HG03097 (cell line): ENCODE measurements around the gene VAX1.
"Not testable (repeated sequence)": the region's sequence is repeated elsewhere in the genome, so short reads cannot be mapped to it uniquely, and the experiment has no call there.

Experiments used
- ATAC-seq: cut with Tn5 transposase; IDR thresholded peaks from one replicate; pipeline ENCODE4 v1.9.1; 2021; ENCODE audit not compliant: unreplicated experiment, low FRiP score

VAX1 gene

DNA sequence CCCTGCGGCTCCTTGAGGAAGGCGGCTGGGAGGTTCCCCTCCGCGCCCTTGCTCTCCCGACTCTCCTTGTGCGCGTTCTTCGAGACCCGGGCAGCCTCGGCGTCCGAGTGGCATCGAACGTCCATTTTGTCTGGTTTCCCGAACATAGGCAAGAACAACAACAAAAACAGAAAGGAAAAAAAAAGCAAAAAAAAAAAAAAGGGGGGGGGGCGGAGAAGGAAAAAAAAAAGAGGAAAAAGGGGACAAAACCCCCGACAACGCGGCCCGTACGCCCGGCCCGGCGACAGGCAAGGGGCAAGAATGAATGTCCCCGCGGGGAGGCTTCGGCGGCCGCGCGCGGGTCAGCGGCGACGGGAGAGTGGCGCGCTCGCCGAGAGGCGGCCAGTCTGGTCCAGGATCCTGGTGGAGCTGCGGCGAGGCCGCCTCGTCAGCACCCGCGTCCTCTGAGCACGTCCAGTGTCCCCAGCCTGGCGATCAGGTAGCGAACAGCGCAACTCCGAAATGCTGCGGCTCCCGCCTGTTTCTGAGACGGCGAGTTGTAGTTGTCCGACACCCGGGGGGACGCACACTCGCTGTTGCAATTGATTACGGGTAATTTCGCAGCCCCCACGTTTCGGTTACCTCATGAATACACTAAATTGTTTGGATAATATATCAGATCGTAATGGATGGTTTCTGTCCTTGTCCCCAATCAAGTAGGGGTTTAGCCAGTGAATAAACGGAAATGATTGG, at the start of gene VAX1:
TSS of gene VAX1 (minus strand) at position 360 of the 732 bp plus-strand sequence. CDS start at position 146, 214 bp downstream.
- ATAC-seq: no peak

GRCh38 chr10:117186832-117187615, 49.0 kb upstream of the VAX1 start:
- ATAC-seq: no peak

GRCh38 chr10:117185817-117186216, 47.7 kb upstream of the VAX1 start:
- not testable (repeated sequence) for ATAC-seq

- no peak for ATAC-seq
These were observed 46.8 kb upstream of the VAX1 start for GRCh38 chr10:117184821-117185220.

- ATAC-seq: no peak
These were observed 46.2 kb upstream of the VAX1 start for GRCh38 chr10:117184296-117184695.

GRCh38 chr10:117178190-117178589, 40.1 kb upstream of the VAX1 start:
- no peak for ATAC-seq

- peak; percentile 52 for ATAC-seq
These were observed 37.9 kb upstream of the VAX1 start for GRCh38 chr10:117175901-117176534.

- peak; percentile 31 for ATAC-seq
These were observed 37.3 kb upstream of the VAX1 start for GRCh38 chr10:117175215-117175900.

DNA sequence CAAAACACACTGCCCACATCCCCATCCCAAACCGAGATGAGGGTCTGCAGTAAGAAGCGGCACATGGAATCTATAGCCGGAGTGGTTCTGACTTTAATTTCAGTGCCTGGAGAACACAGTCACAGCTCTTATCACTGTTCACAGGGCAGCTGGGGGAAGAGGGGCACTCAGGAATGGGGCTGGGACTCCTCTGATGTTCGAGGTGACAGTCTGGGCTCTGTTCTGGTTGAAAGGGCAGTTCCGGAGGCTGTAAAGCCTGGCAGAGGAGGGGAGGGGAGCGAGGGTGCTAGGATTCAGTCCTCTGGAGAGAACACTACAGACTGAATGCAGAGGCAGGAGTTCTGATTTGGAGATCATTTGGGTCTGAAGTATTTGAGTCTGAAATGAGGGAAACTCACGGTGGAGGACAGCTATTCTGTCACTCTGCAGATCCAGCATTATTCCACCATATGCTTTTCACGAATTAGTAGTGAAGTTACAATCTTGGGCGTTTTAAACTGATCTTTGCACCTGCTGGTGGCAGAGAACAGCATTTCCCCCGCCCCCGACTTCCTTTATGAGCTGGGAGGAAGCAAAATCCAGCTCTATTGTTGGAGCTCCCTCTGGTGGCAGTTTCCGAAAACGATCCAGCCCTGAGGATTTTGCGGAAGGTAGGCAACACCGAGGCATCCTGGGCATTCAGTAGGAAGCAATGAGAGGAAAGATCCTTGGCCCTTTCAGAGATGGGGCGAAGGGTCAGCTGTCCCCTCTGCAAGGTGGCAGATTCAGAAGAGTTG, 36.6 kb upstream of the VAX1 start:
- peak; percentile 75 for ATAC-seq

DNA sequence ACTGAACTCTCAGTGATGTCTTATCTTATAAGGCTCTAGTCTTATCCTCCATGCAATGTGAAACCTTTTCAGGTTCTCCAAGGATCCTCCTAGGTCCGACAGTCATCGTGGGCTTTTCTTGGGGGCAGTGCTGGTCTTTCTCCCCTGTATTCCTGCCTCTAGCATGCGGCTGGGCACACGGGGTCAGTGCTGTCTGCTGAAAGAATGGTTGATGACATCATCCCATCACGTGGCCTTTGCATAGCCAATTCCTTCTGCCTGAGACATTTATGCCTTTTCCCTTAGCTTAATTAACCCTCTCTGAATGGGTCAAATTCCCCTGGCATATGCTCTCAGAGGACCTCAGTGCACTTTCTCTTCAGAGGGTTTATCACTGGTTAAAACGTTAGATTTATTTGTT, 32.2 kb upstream of the VAX1 start:
- ATAC-seq: no peak

DNA sequence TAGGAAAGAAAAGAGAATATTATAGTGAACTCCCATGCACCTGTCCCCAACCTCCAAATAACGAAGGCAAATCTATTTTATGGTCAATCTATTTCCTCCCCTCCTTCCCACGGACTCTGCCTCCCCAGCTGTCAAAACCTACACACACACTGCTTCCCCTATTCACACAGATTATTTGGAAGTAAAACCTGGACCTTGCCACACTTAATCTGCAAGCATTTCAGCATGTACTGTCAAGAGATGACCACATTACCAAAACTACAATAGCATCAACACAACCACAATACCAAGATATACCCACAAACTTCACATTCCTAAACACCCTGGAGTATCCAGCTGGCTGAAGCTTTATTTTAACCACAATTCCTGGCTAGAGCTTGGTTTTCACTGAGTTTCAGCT, 31.4 kb upstream of the VAX1 start:
- ATAC-seq: no peak

DNA sequence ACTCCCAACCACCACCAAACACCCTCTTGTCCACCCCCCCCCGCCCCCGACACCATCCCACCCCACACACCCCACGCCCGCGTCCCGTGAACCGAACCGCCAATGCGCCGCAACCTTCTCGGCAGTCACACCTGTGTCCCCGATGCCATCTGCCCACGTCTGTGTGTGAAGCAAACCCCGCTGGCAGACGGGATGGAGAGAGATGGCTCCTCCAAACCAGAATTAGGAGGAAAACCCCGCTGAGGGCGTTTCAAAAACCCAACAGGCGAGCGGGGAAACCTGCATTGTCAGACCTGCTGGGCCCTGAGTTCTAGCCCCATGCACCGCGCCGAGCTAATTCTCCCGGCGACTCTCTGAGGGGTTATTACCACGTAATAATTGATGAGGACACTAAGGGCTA, 30.7 kb upstream of the VAX1 start:
- no peak for ATAC-seq

GRCh38 chr10:117167789-117168674, 30.0 kb upstream of the VAX1 start:
- peak; percentile 88 for ATAC-seq

- no peak for ATAC-seq
These were observed 29.3 kb upstream of the VAX1 start for GRCh38 chr10:117167346-117167788.

GRCh38 chr10:117166418-117167345, 28.6 kb upstream of the VAX1 start:
- ATAC-seq: no peak

- ATAC-seq: no peak
These were observed 27.7 kb upstream of the VAX1 start for GRCh38 chr10:117165538-117166417.
